ENCODE results near the gene AASDHPPT.

Gene AASDHPPT

GRCh38 chr11:106086135-106086534, 8.7 kb downstream of the AASDHPPT start:
- no peak for DNase-seq (ENCODE audit: low read depth)

DNA sequence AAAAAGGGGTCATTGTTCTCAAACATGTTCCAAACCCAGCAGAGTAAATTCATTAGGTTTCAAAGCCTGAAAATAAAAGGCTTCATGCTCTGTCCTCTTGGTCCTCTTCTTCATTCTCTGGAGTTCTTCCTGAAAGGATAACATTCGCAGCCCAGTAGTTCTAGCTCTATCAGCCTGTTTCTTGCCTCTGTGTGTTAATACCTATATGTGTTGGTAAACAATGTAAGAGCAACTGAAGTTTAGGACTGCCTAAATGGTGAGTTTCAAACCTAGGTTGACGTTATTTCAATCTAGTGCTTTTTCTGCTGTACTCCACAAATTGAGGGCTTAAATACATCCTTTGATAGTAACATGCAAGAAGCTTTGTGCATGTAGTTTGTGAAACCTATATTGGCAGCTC, 9.4 kb downstream of the AASDHPPT start:
- DNase-seq (ENCODE audit: low read depth) = no peak

DNA sequence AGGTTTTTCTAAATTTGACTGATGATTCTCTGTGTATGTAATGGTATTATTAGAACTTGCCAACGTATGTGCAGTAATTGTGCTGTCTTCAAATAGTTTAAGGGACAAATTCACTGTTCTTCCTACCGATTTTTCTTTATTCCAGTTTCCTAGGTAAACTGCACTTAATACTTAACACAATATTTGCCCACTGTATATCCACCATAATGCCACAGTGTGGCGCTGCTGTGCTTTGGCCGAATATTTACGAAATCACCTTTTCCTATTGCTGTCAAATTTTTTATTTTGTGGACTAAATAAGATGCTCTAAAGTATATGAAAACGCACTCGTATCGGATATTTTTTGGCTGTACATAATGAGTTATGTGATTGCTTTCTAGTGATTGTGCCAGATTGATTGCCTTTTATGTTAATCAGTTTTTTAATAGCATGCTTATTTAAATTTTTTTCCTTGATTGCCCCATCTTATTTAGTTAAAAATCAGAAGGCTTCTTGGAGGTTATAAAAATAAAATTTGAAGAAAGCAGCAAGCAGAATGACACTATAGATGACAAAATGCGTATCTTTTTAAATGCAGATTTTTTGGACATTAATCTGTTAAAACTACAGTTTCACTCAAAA, 10.5 kb downstream of the AASDHPPT start:
- no peak for DNase-seq (ENCODE audit: low read depth)

DNA sequence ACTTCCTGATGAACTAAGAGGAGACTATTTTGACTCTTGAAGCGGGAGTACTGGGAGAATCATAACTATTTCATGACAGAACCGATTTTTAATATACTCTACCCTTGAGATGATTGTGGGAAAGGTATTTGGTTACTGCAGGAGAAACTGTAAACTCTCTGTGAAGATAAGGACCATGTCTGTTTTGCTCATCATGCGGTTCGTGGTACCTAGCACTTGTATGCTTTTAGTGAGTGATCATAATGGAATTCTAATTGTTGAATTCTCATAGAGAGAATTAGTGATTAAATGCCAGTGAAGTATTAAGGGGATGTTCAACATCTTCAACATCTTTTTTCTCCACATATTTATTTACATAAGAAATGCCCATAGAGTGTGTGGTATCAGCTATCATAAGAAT, 11.4 kb downstream of the AASDHPPT start:
- no peak for DNase-seq (ENCODE audit: low read depth)

DNA sequence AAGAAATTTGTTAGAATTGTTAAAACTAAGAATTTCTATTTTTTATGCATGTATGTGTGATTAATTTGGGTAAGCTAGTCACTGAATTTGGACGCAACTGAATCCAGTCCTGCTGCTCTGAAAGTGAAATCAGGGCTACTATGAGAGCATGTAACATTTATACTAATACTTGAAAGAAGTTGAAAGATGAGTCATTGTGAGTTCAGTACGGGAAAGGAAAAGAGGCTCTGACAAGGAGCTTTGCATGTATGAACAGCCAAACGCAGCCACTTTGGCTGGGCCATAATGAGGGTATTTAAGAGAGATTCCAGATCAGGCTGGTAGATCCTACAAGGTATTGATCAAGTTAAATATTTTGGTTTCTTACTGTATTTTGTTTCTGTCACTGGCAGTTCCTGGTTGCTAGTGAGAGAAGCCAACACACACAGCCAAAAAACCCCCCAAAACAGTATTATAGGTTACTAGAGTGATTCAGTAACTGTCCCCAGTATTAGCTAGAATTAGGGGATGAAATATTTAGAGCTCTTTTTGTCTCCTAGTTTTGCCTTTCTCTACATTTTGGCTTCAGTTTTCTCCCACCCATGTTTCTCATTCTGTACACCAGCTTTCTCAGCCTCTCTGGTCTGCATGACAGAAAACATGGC, 14.1 kb downstream of the AASDHPPT start:
- no peak for DNase-seq (ENCODE audit: low read depth)

DNA sequence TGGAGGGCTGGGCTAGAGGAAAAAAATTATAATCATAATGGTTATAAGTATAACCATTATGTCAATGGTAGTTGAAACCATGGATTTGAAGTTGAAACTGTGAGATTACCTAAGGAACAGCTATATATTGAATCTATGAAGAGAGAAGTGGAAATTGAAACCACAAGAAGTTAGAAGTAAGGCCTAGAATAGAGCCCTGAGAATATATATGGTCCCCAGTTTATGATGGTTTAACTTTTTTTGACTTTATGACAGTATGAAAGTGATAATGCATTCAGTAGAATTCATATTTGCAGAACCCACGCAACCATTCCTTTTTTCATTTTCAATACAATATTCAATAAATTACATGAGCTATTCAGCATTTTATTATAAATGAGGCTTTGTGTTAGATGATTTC, 15.0 kb downstream of the AASDHPPT start:
- DNase-seq (ENCODE audit: low read depth) = no peak

DNA sequence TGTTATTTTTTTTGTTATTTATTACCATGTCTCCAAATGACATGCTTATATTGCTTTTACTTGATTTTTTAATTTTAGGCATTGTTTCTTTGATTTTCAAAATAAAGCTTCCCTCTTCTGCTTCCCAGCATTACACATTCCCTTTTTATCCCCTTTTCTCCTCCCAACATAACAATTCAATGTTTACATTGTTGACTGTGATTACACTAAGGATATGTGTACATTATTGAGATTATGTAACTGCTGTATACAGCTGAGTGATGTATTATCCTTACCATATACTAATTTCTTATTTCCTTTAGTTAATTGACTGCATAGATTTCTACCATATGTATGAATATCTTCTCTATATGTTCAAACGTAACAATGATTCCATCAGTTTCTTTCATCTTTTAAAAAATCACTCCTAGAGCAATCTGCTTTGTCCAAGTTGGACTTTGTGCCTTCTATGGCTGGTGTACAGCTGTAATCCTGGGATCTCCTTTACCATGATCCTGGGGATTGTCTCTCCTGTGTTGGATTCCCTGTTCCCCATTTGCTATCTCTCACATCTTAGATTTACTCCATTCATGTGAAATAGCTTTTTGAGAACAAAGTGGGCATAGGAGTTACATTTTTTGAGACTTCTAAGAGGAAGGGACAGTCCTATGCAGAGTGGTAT, 21.6 kb downstream of the AASDHPPT start:
- no peak for DNase-seq (ENCODE audit: low read depth)

- DNase-seq (ENCODE audit: low read depth) = no peak
These were observed 23.9 kb downstream of the AASDHPPT start for GRCh38 chr11:106101370-106101769.

DNA sequence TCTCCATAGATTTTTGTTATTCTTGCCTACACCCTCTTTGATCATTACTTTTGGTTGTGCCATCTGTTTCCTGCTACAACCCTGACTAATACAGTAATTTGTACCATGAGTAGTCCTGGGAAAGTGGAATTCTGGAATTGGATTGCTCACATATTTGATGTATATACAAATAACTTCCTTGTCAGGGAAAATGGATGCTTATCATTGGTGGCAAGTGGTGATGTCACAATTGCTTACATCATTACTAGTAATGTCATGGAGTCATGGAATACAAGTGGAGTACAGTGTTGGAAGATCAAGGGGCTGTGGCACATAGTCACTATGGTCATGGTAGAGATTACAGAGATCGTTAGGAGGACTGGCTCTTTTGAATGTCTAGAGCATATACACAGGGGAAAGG, 24.4 kb downstream of the AASDHPPT start:
- no peak for DNase-seq (ENCODE audit: low read depth)

DNA sequence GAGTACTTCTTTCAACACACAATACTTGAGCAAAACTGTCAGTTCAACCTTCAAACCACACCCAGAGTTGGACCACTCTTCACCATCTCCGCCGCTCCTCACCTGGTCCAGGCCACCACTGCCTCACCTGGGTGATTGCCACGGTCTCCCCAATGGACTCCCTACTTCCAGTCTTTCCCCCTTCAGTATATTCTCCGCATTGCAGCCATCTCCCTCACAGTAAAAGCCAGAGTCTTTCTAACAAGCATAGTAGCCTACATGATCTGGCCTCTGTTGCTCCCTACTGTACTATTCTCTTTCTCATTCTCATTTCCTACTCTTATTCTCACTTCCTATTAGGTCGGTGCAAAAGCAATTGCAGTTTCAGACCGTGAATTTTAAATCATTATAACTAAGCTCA, 28.5 kb downstream of the AASDHPPT start:
- no peak for DNase-seq (ENCODE audit: low read depth)

DNA sequence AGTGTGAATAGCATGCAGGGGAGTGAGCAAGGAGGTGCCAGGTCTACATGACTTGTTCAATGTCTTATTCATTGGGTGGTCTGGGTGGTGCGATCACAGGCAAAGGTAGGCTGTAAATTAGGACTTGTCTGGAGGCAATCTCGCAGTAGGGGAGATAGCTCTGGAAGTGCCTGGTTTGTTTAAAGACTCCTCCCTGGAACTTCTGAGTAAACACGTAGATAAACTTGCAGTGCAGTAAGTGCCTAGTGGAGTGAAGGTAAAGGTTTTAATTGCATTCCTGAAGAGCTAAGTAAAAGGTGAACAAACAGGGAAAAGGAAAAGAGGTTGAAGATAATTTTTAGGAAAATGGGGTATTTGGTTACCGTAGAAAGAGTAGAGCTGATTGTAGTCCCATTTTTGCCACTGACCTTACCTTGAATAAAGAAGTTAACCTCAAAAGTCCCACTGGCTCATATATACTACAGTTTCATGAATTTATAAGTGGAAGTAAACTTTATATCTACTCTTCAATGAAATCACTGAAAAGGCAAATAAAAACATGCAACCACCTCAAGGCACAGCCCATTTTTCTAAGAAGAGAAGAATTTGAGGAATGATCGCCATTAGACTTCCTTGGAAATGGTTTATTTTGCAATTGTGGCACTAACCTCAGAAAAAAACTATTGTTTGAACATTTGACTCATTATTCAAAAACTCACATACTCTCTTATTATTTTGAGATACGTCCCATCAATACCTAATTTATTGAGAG, 44.3 kb downstream of the AASDHPPT start:
- no peak for DNase-seq (ENCODE audit: low read depth)

- no peak for DNase-seq (ENCODE audit: low read depth)
These were observed 50.1 kb downstream of the AASDHPPT start for GRCh38 chr11:106127604-106128003.

DNA sequence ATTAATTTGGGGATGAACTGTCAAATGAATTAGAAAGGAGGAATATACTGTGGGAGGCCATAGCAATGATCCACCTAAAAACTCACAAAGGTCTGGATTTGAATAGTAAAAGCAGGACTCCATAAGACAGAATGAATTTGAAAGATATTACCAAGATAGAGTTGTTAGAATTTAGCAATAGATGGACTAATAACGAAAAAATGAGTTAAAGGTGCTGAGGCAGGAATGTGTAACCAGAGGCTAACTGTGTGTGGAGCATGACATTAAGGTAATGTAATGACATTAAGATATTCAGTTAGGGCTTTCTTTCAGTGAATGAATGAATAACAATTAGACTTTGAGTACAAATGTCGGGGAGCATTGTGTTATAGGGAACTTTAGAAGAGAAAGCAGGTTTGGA, 51.3 kb downstream of the AASDHPPT start:
- no peak for DNase-seq (ENCODE audit: low read depth)

- DNase-seq (ENCODE audit: low read depth) = no peak
These were observed 54.5 kb downstream of the AASDHPPT start for GRCh38 chr11:106131998-106132397.

GRCh38 chr11:106132582-106133354, 55.3 kb downstream of the AASDHPPT start:
- no peak for DNase-seq (ENCODE audit: low read depth)

GRCh38 chr11:106133529-106133928, 56.1 kb downstream of the AASDHPPT start:
- DNase-seq (ENCODE audit: low read depth) = no peak

DNA sequence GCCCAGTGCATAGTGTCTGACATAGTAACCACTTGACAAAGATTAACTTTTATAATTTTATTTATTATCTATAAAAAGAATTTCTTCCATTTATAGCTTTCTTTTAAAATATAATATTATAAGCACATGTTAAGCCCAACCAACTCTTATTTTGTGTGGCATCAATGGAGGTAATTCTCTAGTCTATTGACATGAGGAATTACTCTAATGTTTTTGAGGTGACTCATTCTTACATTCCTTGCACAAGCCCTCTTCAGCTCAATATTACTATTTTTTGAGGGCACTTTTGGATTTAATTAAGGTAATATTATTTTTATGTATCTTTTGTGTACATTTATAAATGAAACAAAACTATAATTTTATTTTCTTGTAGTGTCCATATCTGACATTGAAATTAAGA, 59.6 kb downstream of the AASDHPPT start:
- no peak for DNase-seq (ENCODE audit: low read depth)

- DNase-seq (ENCODE audit: low read depth) = no peak
These were observed 60.3 kb downstream of the AASDHPPT start for GRCh38 chr11:106137758-106138157.
